Mesothelial cell of epicardium (in vitro differentiated cells): Measurements from ENCODE around the gene SLC35G6. TPM values are rescaled to one million over a fixed set of nuclear protein-coding genes. Genes with fewer than 3 reads are reported as not detected.
A peak's percentile ranks its signal among the peaks of the same experiment; 100 is the strongest.
"Not testable (repeated sequence)": the region's sequence is repeated elsewhere in the genome, so short reads cannot be mapped to it uniquely, and the experiment has no call there.

ENCODE experiments used
- DNase-seq, 2 experiments: peaks; one replicate each; pipeline ENCODE4 v3.0.0; 2021; ENCODE audit warnings: low spot score in 2 of 2; ENCODE audit not compliant: unreplicated experiment in 2 of 2
- H3K27ac Mint-ChIP-seq: 2 replicates; pipeline ENCODE4 v1.8.0; 2021; ENCODE audit warnings: mixed read lengths
- H3K27me3 Mint-ChIP-seq: 2 replicates; pipeline ENCODE4 v1.8.0; 2021; ENCODE audit warnings: low read depth, mixed read lengths
- H3K36me3 Mint-ChIP-seq: 2 replicates; pipeline ENCODE4 v1.8.0; 2021; ENCODE audit warnings: mixed read lengths
- H3K4me1 Mint-ChIP-seq: 2 replicates; pipeline ENCODE4 v1.8.0; 2021; ENCODE audit warnings: mixed read lengths
- H3K4me3 Mint-ChIP-seq: 2 replicates; pipeline ENCODE4 v1.8.0; 2021; ENCODE audit warnings: mild to moderate bottlenecking, moderate library complexity, mixed read lengths
- H3K9me3 Mint-ChIP-seq: 2 replicates; pipeline ENCODE4 v1.8.0; 2021; ENCODE audit warnings: mixed read lengths
- total RNA-seq: library from RNA; stranded (reverse); gene quantifications from 3 replicates; pipeline ENCODE4 v1.2.1, GENCODE V29; 2021
- TF ChIP-seq, protein P1 (sequence below): fragments of 200-600 bp; sonication (generic); IDR thresholded peaks from one replicate; pipeline ENCODE4 v1.5.0; 2021; ENCODE audit warnings: antibody characterized with exemption; ENCODE audit not compliant: unreplicated experiment

SLC35G6 gene
- total RNA-seq, 1 donor from 2014 or later = not detected

DNA sequence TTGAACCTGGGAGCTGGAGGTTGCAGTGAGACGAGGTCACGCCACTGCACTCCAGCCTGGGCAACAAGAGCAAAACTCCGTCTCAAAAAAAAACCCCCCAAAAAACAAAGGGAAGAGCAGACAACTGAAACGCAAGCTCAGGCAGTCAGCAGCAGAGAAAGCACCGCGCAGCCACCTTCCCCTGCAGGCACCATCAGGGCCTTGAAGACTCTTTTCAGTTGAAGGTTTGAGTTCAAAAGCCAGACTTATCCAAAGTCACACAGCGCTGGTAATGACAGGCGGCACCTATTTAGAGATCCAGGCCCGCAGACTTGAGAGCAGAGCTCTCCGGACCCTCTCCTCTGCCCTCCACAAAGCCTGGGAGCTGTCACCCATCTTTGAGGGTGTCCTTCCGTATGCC is 13.0 kb upstream of the SLC35G6 start:
- Mint-ChIP-seq H3K4me3 (no peak overlapping the region), H3K36me3 (peaks cover 11% of the 10 kb centered on the region), H3K4me1 (peaks cover 9% of the 10 kb centered on the region), H3K9me3 (no peaks in the 10 kb centered on the region), H3K27ac (peak overlapping the region; percentile 34), H3K27me3 (no peaks in the 10 kb centered on the region)
- TF ChIP-seq, protein P1, sequence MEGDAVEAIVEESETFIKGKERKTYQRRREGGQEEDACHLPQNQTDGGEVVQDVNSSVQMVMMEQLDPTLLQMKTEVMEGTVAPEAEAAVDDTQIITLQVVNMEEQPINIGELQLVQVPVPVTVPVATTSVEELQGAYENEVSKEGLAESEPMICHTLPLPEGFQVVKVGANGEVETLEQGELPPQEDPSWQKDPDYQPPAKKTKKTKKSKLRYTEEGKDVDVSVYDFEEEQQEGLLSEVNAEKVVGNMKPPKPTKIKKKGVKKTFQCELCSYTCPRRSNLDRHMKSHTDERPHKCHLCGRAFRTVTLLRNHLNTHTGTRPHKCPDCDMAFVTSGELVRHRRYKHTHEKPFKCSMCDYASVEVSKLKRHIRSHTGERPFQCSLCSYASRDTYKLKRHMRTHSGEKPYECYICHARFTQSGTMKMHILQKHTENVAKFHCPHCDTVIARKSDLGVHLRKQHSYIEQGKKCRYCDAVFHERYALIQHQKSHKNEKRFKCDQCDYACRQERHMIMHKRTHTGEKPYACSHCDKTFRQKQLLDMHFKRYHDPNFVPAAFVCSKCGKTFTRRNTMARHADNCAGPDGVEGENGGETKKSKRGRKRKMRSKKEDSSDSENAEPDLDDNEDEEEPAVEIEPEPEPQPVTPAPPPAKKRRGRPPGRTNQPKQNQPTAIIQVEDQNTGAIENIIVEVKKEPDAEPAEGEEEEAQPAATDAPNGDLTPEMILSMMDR = no peak
- no peak for DNase-seq

DNA sequence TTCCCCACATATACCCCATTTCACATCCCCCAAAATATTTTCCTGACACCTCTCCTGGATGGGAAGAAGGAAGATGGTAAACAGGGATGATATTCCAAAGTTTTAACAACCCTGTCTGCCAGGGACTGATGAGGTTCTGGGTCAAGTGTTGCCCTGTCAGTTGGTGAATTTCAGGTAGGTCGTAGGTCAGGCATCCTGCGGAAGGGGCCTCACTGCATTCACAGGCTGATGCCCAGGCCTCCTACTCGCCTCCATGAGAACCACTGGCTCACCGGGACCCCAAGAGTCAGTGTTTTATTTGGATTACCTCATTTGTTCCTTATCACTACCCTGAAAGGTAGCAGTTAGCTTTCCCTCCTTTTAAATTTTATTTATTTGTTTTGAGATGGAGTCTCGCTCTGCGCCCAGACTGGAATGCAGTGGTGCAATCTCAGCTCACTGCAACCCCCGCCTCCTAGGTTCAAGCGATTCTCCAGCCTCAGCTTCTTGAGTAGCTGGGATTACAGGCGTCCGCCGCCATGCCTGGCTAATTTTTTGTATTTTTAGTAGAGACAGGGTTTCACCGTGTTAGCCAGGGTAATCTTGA is 12.3 kb upstream of the SLC35G6 start:
- peak overlapping the region; percentile 34 for H3K27ac Mint-ChIP-seq
- peaks cover 9% of the 10 kb centered on the region for H3K4me1 Mint-ChIP-seq
- H3K36me3 Mint-ChIP-seq = peaks cover 11% of the 10 kb centered on the region
- no peaks in the 10 kb centered on the region for H3K9me3 Mint-ChIP-seq
- TF ChIP-seq, protein P1 = no peak
- no peak overlapping the region for H3K4me3 Mint-ChIP-seq
- H3K27me3 Mint-ChIP-seq = no peaks in the 10 kb centered on the region
- no peak for DNase-seq

DNA sequence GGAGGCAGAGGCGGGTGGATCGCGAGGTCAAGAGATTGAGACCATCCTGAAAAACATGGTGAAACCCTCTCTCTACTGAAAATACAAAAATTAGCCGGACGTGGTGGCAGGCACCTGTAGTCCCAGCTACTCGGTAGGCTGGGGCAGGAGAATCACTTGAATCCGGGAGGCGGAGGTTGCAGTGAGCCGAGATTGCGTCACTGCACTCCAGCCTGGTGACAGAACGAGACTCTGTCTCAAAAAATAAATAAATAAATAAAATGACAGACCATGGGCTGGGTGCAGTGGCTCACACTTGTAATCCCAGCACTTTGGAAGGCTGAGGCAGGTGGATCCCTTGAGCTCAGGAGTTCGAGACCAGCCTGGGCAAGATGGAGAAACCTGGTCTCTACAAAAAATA is 11.4 kb upstream of the SLC35G6 start:
- not testable (repeated sequence) for H3K27me3 Mint-ChIP-seq, H3K36me3 Mint-ChIP-seq, H3K27ac Mint-ChIP-seq, H3K4me3 Mint-ChIP-seq, H3K4me1 Mint-ChIP-seq, DNase-seq, H3K9me3 Mint-ChIP-seq

DNA sequence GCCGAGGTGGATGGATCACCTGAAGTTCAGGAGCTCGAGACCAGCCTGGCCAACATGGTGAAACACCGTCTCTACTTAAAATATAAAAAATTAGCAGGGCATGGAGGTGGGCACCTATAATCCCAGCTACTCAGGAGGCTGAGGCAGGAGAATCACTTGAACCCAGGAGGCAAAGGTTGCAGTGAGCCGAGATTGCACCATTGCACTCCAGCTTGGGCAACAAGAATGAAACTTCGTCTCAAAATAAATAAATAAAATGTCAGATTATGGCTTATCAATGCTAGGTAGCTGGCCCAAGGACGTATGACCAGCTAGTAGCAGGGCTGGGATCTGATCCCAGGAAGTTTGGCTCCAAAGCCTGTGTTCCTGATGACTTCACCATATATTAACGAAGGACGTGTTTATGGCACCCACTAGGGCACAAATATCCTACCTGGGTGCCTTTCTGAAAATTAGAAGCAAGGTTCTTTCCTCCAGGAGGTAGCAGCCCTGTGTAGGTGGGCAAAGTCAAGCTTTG is 10.7 kb upstream of the SLC35G6 start:
- H3K4me1 Mint-ChIP-seq, H3K4me3 Mint-ChIP-seq, H3K9me3 Mint-ChIP-seq, H3K36me3 Mint-ChIP-seq, H3K27me3 Mint-ChIP-seq, DNase-seq, H3K27ac Mint-ChIP-seq: not testable (repeated sequence)

DNA sequence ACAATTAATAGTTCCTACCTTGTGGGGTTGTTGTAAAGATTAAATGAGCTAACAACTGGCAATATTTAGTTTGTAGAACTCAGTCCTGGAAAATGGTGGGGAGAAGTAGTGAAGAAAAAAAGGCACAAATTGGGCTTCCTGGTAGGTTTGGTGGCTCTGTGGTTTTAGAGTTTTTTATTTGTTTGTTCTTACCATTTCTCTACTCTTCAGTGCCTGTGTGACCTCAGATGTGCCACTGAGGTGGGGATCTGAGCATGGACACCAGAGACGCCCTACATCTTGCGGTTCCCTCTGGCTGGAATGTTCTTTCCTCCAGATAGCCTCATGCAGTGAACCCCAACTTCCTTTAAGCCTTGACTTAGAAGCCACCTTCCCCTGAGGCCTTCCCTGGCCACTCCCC is 9.5 kb upstream of the SLC35G6 start:
- Mint-ChIP-seq H3K27me3 (no peaks in the 10 kb centered on the region), H3K4me3 (no peak overlapping the region), H3K4me1 (peaks cover 19% of the 10 kb centered on the region), H3K27ac (peak overlapping the region; percentile 76), H3K36me3 (peaks cover 3% of the 10 kb centered on the region), H3K9me3 (no peaks in the 10 kb centered on the region)
- no peak for DNase-seq
- TF ChIP-seq, protein P1 = no peak

DNA sequence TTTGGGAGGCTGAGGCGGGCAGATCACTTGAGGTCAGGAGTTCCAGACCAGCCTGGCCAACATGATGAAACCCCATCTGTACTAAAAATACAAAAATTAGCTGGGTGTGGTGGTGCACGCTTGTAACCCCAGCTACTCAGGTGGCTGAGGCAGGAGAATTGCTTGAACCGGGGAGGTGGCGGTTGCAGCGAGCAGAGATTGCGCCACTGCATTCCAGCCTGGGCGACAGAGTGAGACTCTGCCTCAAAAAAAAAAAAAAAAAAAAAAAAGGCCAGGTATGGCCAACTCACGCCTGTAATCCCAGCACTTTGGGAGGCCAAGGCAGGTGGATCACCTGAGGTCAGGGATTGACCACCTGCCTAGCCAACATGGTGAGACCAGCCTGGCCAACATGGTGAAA is 6.5 kb upstream of the SLC35G6 start:
- not testable (repeated sequence) for H3K36me3 Mint-ChIP-seq, H3K27me3 Mint-ChIP-seq, H3K27ac Mint-ChIP-seq, H3K4me3 Mint-ChIP-seq, DNase-seq, H3K9me3 Mint-ChIP-seq
- peaks cover 32% of the 10 kb centered on the region for H3K4me1 Mint-ChIP-seq

DNA sequence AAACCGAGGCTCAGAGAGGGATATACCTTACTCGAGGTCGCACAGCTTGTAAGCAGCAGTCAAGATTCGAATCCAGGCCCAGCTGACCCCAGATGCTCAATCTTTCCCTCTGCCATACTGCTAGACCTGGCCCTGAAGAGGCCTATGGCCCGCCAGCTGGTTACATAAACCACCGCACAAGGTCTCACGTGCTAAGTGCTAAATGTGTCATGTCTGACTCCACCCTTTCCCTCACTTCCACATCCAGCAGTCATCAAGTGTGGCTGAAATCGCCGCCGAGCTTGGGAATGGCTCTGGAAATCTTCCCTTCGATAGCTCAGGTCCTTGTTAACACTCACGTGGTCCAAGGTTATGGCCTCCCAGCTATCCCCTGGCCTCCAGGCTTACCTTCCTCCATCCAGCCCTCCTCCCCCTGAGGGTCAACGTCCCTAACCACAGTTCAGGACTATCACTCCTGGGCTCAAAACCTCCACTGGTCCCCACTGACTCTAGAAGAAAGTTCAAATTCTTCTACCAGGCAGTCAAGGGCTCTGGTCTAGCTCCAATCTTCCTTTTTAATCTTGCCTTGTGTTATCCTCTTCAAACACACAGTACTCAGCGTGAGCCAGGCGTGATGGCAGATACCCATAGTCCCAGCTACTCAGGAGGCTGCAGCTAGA is 5.4 kb upstream of the SLC35G6 start:
- no peak for DNase-seq
- TF ChIP-seq, protein P1 = no peak
- Mint-ChIP-seq H3K9me3 (no peaks in the 10 kb centered on the region), H3K4me3 (peak overlapping the region; percentile 87), H3K27ac (peak overlapping the region; percentile 98), H3K4me1 (peaks cover 40% of the 10 kb centered on the region), H3K27me3 (no peaks in the 10 kb centered on the region), H3K36me3 (no peaks in the 10 kb centered on the region)
